ENCODE measurements around the gene PHACTR2. TPM values are rescaled to one million over a fixed set of nuclear protein-coding genes. Genes with fewer than 3 reads are reported as not detected.
"Not testable (repeated sequence)": the region's sequence is repeated elsewhere in the genome, so short reads cannot be mapped to it uniquely, and the experiment has no call there.

The PHACTR2 gene
- total and polyA plus RNA-seq, 4 donors: 4.0 to 23.8 (median 15.0) TPM

- WGBS: 96% methylated on average over 1 of the region's 1 CpG
- H3K36me3 ChIP-seq (ENCODE audit: control insufficient read depth in 4 of 4, insufficient read depth in 3 of 4, low read depth in 1 of 4, low read length in 3 of 4); H3K27ac ChIP-seq (ENCODE audit: low read depth in 1 of 2, low read length in 2 of 2); H3K9ac ChIP-seq (ENCODE audit: low read depth in 1 of 2, low read length in 2 of 2); H3K27me3 ChIP-seq (ENCODE audit: control insufficient read depth in 4 of 4, insufficient read depth in 4 of 4, low read length in 3 of 4); H3K4me3 ChIP-seq (ENCODE audit: low read depth in 1 of 3, low read length in 3 of 3); H3K9me3 ChIP-seq (ENCODE audit: control insufficient read depth in 4 of 4, low read length in 3 of 4); DNase-seq (ENCODE audit: low spot score); H3K4me1 ChIP-seq (ENCODE audit: control insufficient read depth in 4 of 4, insufficient read depth in 4 of 4, low read length in 3 of 4): not testable (repeated sequence)
Measured at GRCh38 chr6:143871202-143871730, 193.5 kb downstream of the PHACTR2 start.

GRCh38 chr6:143872201-143872600, 194.4 kb downstream of the PHACTR2 start:
- no peak overlapping the region for H3K4me3 ChIP-seq (ENCODE audit: low read depth in 1 of 3, low read length in 3 of 3)
- 83% methylated on average over 2 of the region's 2 CpGs for WGBS
- no peaks in the 10 kb centered on the region for H3K36me3 ChIP-seq (ENCODE audit: control insufficient read depth in 4 of 4, insufficient read depth in 3 of 4, low read depth in 1 of 4, low read length in 3 of 4)
- DNase-seq (ENCODE audit: low spot score): no peak
- no peak overlapping the region for H3K27ac ChIP-seq (ENCODE audit: low read depth in 1 of 2, low read length in 2 of 2)
- no peak overlapping the region for H3K9ac ChIP-seq (ENCODE audit: low read depth in 1 of 2, low read length in 2 of 2)
- no peaks in the 10 kb centered on the region for H3K4me1 ChIP-seq (ENCODE audit: control insufficient read depth in 4 of 4, insufficient read depth in 4 of 4, low read length in 3 of 4)
- H3K9me3 ChIP-seq (ENCODE audit: control insufficient read depth in 4 of 4, low read length in 3 of 4): peaks cover 0 to 3% (median 0%) of the 10 kb centered on the region in 4 donors
- H3K27me3 ChIP-seq (ENCODE audit: control insufficient read depth in 4 of 4, insufficient read depth in 4 of 4, low read length in 3 of 4): no peaks in the 10 kb centered on the region
- no peak for TF ChIP-seq RXRA (IDR thresholded peaks at IDR 0.05)
- no peak for TF ChIP-seq JUND (IDR thresholded peaks at IDR 0.05)
- TF ChIP-seq SP1 (IDR thresholded peaks at IDR 0.05): no peak
- TF ChIP-seq NR2F2 (IDR thresholded peaks at IDR 0.05): no peak
- no peak for TF ChIP-seq HNF4A (conservative IDR thresholded peaks at IDR 0.05)
- TF ChIP-seq ATF3 (IDR thresholded peaks at IDR 0.05): no peak

GRCh38 chr6:143873600-143873999, 195.8 kb downstream of the PHACTR2 start:
- H3K9me3 ChIP-seq (ENCODE audit: control insufficient read depth in 4 of 4, low read length in 3 of 4): not testable (repeated sequence)
- WGBS: 97% methylated on average over 4 of the region's 4 CpGs

GRCh38 chr6:143874503-143874902, 196.7 kb downstream of the PHACTR2 start:
- not testable (repeated sequence) for DNase-seq (ENCODE audit: low spot score); H3K4me1 ChIP-seq (ENCODE audit: control insufficient read depth in 4 of 4, insufficient read depth in 4 of 4, low read length in 3 of 4)

More at GRCh38 chr6:143873600-143873999, 195.8 kb downstream of the PHACTR2 start:
- H3K36me3 ChIP-seq (ENCODE audit: control insufficient read depth in 4 of 4, insufficient read depth in 3 of 4, low read depth in 1 of 4, low read length in 3 of 4); H3K27me3 ChIP-seq (ENCODE audit: control insufficient read depth in 4 of 4, insufficient read depth in 4 of 4, low read length in 3 of 4); H3K9ac ChIP-seq (ENCODE audit: low read depth in 1 of 2, low read length in 2 of 2); H3K27ac ChIP-seq (ENCODE audit: low read depth in 1 of 2, low read length in 2 of 2); H3K4me3 ChIP-seq (ENCODE audit: low read depth in 1 of 3, low read length in 3 of 3); DNase-seq (ENCODE audit: low spot score); H3K4me1 ChIP-seq (ENCODE audit: control insufficient read depth in 4 of 4, insufficient read depth in 4 of 4, low read length in 3 of 4): not testable (repeated sequence)

GRCh38 chr6:143877584-143878271, 200.0 kb downstream of the PHACTR2 start:
- no peak overlapping the region for H3K27ac ChIP-seq (ENCODE audit: low read depth in 1 of 2, low read length in 2 of 2)
- H3K27me3 ChIP-seq (ENCODE audit: control insufficient read depth in 4 of 4, insufficient read depth in 4 of 4, low read length in 3 of 4): no peaks in the 10 kb centered on the region
- H3K9ac ChIP-seq (ENCODE audit: low read depth in 1 of 2, low read length in 2 of 2): no peak overlapping the region
- no peaks in the 10 kb centered on the region for H3K36me3 ChIP-seq (ENCODE audit: control insufficient read depth in 4 of 4, insufficient read depth in 3 of 4, low read depth in 1 of 4, low read length in 3 of 4)
- no peaks in the 10 kb centered on the region for H3K4me1 ChIP-seq (ENCODE audit: control insufficient read depth in 4 of 4, insufficient read depth in 4 of 4, low read length in 3 of 4)
- peaks cover 0 to 10% (median 3%) of the 10 kb centered on the region in 4 donors for H3K9me3 ChIP-seq (ENCODE audit: control insufficient read depth in 4 of 4, low read length in 3 of 4)
- H3K4me3 ChIP-seq (ENCODE audit: low read depth in 1 of 3, low read length in 3 of 3): no peak overlapping the region
- DNase-seq (ENCODE audit: low spot score): no peak
- whole genome bisulfite sequencing: 92% methylated on average over 1 of the region's 1 CpG
- TF ChIP-seq RAD21 (IDR thresholded peaks at IDR 0.05) (no peak), GABPA (IDR thresholded peaks at IDR 0.05 in 1 of 2, conservative IDR thresholded peaks at IDR 0.05 in 1 of 2) (no peak), CTCF (IDR thresholded peaks at IDR 0.05; ENCODE audit: low read depth, low read length, missing input control) (no peak), JUND (IDR thresholded peaks at IDR 0.05) (no peak), RXRA (IDR thresholded peaks at IDR 0.05) (no peak), HNF4A (conservative IDR thresholded peaks at IDR 0.05) (no peak), TAF1 (conservative IDR thresholded peaks at IDR 0.05) (no peak), NR2F2 (IDR thresholded peaks at IDR 0.05) (no peak), ZBTB33 (IDR thresholded peaks at IDR 0.05) (no peak), EGR1 (IDR thresholded peaks at IDR 0.05; ENCODE audit: low read depth in 2 of 2) (no peak), FOXA2 (IDR thresholded peaks at IDR 0.05) (no peak), MAX (IDR thresholded peaks at IDR 0.05) (no peak), FOXA1 (IDR thresholded peaks at IDR 0.05) (no peak)

More at GRCh38 chr6:143874503-143874902, 196.7 kb downstream of the PHACTR2 start:
- H3K27ac ChIP-seq (ENCODE audit: low read depth in 1 of 2, low read length in 2 of 2); H3K36me3 ChIP-seq (ENCODE audit: control insufficient read depth in 4 of 4, insufficient read depth in 3 of 4, low read depth in 1 of 4, low read length in 3 of 4); H3K9me3 ChIP-seq (ENCODE audit: control insufficient read depth in 4 of 4, low read length in 3 of 4); H3K4me3 ChIP-seq (ENCODE audit: low read depth in 1 of 3, low read length in 3 of 3); H3K9ac ChIP-seq (ENCODE audit: low read depth in 1 of 2, low read length in 2 of 2); H3K27me3 ChIP-seq (ENCODE audit: control insufficient read depth in 4 of 4, insufficient read depth in 4 of 4, low read length in 3 of 4): not testable (repeated sequence)
